Ammon's horn (tissue), 1 donor: Measurements from ENCODE around the gene CDV3.

Experiments used
- DNase-seq: peaks from one replicate; pipeline ENCODE4 v3.0.0-alpha.2; 2016; ENCODE audit warnings: low spot score

Gene CDV3

GRCh38 chr3:133606342-133606741, 32.9 kb downstream of the CDV3 start:
- no peak for DNase-seq

DNA sequence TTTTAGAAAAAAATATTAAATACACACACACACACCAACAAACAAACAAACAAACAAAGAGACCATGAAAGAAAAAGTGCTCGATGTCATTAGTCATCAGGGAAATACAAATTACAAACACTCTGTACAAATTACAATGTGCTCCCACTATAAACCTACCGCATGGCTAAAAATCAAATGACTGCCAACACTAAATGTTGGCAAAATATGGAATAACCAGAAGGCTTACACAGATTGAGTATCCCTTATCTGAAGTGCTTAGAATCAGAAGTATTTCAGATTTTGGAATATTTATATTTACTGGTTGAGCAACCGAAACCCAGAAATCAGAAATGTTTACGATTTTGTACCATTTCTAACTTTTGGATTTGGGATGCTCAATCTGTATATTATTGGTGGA, 33.4 kb downstream of the CDV3 start:
- DNase-seq, result no peak

- DNase-seq, result no peak
These were observed 34.3 kb downstream of the CDV3 start for GRCh38 chr3:133607816-133608215.

- DNase-seq, result no peak
These were observed 34.9 kb downstream of the CDV3 start for GRCh38 chr3:133608388-133608787.

DNA sequence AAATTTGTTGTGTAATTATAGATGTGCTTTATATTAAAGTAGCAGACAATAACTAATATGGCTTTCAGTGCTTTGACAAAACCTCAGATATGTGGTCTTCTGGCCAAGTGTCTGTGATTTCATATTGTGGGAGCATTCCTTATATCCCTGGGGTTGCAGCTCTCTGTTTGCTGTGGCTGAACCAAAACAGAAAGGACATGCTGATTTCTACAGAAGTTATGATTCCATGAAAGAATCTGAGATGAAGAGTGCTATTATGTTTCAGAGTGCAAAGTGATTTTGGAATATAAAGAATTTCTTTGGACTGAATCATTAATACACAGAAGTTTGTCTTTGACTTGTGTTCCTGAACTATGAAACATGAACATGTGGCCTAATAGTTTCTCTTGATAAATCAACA, 36.5 kb downstream of the CDV3 start:
- no peak for DNase-seq

DNA sequence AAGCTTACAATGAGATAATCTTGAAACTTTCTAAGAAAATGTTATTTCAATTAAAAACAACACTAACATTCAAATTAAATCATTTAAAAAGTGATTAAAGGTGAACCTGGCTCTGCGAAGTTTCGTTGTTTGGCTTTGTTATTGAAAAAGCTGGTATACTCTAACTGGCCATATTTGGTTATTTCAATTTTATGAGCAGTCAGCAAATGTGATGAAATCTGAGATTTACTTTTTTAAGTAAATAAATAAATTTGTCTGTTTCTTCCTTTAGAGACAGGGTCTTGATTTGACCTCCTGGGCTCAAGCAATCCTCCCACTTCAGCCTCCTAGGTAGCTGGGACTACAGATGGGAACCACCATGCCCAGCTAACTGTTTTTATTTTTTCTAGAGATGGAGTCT, 38.0 kb downstream of the CDV3 start:
- no peak for DNase-seq

GRCh38 chr3:133620066-133620784, 46.7 kb downstream of the CDV3 start:
- DNase-seq, result no peak

- no peak for DNase-seq
These were observed 54.3 kb downstream of the CDV3 start for GRCh38 chr3:133627789-133628188.

DNA sequence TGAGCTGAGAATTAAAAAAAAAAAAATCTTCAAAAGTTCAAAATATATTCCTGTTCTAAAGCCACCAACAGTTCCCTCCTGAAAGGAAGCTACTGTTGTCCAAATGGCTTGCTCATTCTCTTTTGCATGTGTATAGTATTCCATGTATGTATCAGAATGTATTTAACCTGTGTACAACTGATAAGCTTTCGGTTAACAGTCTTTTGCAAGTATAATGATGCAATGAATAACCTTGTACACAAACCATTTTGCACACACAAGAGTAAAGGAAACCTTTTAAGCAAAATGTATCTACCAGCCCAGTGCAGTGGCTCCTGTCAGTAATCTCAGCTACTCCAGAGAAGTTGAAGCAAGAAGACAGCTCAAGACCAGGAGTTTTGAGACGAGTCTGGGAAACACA, 55.7 kb downstream of the CDV3 start:
- no peak for DNase-seq

- no peak for DNase-seq
These were observed 60.0 kb downstream of the CDV3 start for GRCh38 chr3:133633439-133633838.
